GM18907 (cell line): ENCODE data around the gene SURF6.
"Not testable (repeated sequence)": the region's sequence is repeated elsewhere in the genome, so short reads cannot be mapped to it uniquely, and the experiment has no call there.

ENCODE experiments used
- ATAC-seq: cut with Tn5 transposase; IDR thresholded peaks from one replicate; pipeline ENCODE4 v1.9.1; 2021; ENCODE audit warnings: mild to moderate bottlenecking, moderate library complexity; ENCODE audit not compliant: unreplicated experiment

Gene SURF6

GRCh38 chr9:133301253-133302230, 34.4 kb downstream of the SURF6 start:
- ATAC-seq: no peak

GRCh38 chr9:133299996-133300395, 36.0 kb downstream of the SURF6 start:
- ATAC-seq: not testable (repeated sequence)

- no peak for ATAC-seq
Measured at GRCh38 chr9:133294257-133294656, 41.7 kb downstream of the SURF6 start.

GRCh38 chr9:133290751-133291302, 45.2 kb downstream of the SURF6 start:
- ATAC-seq: no peak

- no peak for ATAC-seq
Measured at GRCh38 chr9:133286523-133286922, 49.5 kb downstream of the SURF6 start.

- no peak for ATAC-seq
Measured at GRCh38 chr9:133285252-133285775, 50.7 kb downstream of the SURF6 start.

GRCh38 chr9:133284362-133284761, 51.6 kb downstream of the SURF6 start:
- ATAC-seq: no peak

- ATAC-seq: not testable (repeated sequence)
Measured at GRCh38 chr9:133283255-133284032, 52.5 kb downstream of the SURF6 start.

GRCh38 chr9:133282464-133283238, 53.3 kb downstream of the SURF6 start:
- no peak for ATAC-seq

- no peak for ATAC-seq
Measured at GRCh38 chr9:133280392-133280791, 55.6 kb downstream of the SURF6 start.
